HUES48 (cell line): Measurements from ENCODE around the gene MMP3.

ENCODE experiments used
- H3K27ac ChIP-seq: one replicate; pipeline ENCODE4 v1.7.0; 2013; ENCODE audit warnings: low read depth, low read length, inconsistent platforms
- H3K27me3 ChIP-seq: 2 replicates; pipeline ENCODE4 v1.6.1; 2013; ENCODE audit warnings: mild to moderate bottlenecking, low read length; ENCODE audit not compliant: control insufficient read depth, insufficient read depth
- H3K36me3 ChIP-seq: 2 replicates; pipeline ENCODE4 v1.6.1; 2013; ENCODE audit warnings: low read length; ENCODE audit not compliant: control insufficient read depth, insufficient read depth
- H3K4me1 ChIP-seq: 2 replicates; pipeline ENCODE4 v1.6.1; 2013; ENCODE audit warnings: mild to moderate bottlenecking, low read length; ENCODE audit not compliant: control insufficient read depth, insufficient read depth
- H3K4me3 ChIP-seq: 2 replicates; pipeline ENCODE4 v1.5.1; 2013; ENCODE audit warnings: mild to moderate bottlenecking, low read depth, low read length
- H3K9ac ChIP-seq: 2 replicates; pipeline ENCODE4 v1.6.1; 2013; ENCODE audit warnings: mild to moderate bottlenecking, low read depth, low read length, moderate library complexity
- H3K9me3 ChIP-seq: 2 replicates; pipeline ENCODE4 v1.6.1; 2013; ENCODE audit warnings: low read length; ENCODE audit not compliant: control insufficient read depth, insufficient read depth

The MMP3 gene

DNA sequence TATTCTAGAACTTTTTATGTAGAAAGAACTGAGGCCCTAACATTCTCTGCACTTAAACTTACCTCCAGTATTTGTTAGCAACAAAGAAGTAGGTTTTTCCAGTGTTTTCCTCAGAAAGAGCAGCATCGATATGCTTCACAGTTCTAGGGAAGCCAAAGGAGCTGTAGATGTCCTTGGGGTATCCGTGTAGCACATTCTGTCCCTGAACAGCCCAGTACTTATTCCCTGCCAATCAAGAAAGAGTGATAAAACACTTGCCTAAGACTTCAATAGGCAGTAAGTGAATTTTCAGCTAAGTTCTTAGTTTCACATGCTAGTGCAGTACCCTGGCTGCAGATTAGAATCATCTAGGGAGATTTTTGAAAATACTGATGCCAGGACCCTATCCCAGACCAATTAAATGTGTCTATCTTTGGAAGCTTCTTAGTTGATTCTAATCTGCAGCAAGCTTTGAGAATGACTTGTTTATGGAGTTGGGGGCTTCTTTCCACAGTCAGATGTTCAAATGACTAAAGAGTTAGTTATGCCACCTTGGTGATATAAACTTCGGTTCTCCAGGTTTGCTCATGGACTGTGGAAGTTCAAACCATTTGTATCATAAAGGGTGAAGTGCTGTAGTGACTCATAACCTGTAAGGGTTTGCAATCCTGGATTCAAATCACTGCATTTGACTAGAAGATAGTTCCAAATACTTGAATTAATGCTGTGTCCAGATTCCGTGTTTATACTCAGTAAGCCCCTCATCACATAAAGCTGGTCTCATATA is 52.0 kb downstream of the MMP3 start:
- Histone ChIP-seq H3K27me3 (no peaks in the 10 kb centered on the region), H3K36me3 (no peaks in the 10 kb centered on the region), H3K9me3 (no peaks in the 10 kb centered on the region), H3K4me1 (peaks cover 2% of the 10 kb centered on the region; the same call in 1 of the 2 replicates), H3K27ac (no peak overlapping the region), H3K9ac (no peak overlapping the region), H3K4me3 (no peak overlapping the region)

DNA sequence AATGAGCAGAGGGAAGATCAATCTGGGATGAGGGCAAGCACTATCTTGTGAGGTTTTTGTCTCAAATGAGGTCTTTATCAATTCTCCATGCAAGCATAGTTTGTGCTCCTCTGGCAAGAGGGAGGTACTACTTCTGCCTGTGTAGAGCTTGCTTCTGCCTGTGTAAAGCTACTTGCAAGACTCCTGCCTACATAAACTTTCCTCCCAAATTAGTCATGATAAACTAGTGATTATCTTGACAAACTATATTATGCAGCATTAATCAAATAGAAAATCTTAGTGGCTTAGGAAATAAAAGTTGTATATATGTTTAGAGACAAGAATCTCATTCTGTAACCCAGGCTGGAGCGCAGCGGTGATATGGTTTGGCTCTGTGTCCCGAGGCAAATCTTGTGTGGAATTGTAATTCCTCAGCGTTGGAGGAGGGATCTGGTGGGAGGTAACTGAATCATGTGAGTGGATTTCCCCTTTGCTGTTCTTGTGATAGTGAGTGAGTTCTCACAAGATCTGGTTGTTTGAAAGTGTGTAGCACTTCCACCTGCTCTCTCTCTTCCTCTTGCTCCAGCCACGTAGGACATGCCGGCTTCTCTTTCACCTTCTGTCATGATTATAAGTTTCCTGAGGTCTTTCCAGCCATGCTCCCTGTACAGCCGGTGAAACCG is 54.9 kb downstream of the MMP3 start:
- H3K4me1 ChIP-seq: peaks cover 5% of the 10 kb centered on the region; the same call in 1 of the 2 replicates
- H3K27ac ChIP-seq: no peak overlapping the region
- H3K36me3 ChIP-seq: no peaks in the 10 kb centered on the region
- no peaks in the 10 kb centered on the region for H3K9me3 ChIP-seq
- H3K9ac ChIP-seq: no peak overlapping the region
- H3K27me3 ChIP-seq: no peaks in the 10 kb centered on the region
- no peak overlapping the region for H3K4me3 ChIP-seq
